ENCODE results near the gene IMMP2L. TPM values are rescaled to one million over a fixed set of nuclear protein-coding genes. Genes with fewer than 3 reads are reported as not detected.

Gene IMMP2L
- total RNA-seq, 1 donor = 8.2 TPM

DNA sequence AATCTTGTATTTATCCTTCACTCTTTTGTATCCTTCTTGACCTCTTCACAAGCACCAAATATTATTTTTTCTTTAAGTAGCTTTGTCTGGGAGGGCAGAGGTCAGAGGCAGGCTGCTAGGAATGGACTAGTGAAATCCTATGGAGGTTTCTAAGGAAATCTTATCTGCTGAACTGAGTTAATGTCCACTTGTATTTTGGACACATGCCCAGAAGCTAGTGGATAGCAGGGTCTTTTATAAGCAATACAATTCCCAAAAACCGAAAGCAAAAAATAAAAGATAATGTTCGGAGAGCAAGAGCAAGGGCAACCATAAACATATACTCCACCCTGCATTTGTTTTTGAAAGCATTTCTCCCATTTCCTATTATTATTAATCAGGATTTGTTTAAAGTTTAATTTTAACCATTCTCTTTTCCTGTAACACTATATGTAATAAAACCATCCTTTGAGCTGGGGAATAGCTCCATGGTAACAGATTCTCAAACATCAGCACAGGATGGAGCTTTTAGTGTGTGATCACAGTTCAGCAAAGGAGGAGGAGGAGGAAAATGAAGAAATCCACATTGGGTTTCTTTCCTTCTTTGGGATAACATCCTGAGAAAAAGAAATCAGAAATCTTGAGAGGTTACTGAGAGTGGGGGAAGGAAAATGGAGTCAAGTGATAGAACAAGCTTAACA, 799.6 kb downstream of the IMMP2L start:
- peak; percentile 4 for DNase-seq (ENCODE audit: low read depth)
- H3K4me3 ChIP-seq (ENCODE audit: low read depth, low read length) = no peak overlapping the region

GRCh38 chr7:110760341-110760740, 802.0 kb downstream of the IMMP2L start:
- H3K4me3 ChIP-seq (ENCODE audit: low read depth, low read length) = no peak overlapping the region
- no peak for DNase-seq (ENCODE audit: low read depth)
- TF ChIP-seq, protein P1, sequence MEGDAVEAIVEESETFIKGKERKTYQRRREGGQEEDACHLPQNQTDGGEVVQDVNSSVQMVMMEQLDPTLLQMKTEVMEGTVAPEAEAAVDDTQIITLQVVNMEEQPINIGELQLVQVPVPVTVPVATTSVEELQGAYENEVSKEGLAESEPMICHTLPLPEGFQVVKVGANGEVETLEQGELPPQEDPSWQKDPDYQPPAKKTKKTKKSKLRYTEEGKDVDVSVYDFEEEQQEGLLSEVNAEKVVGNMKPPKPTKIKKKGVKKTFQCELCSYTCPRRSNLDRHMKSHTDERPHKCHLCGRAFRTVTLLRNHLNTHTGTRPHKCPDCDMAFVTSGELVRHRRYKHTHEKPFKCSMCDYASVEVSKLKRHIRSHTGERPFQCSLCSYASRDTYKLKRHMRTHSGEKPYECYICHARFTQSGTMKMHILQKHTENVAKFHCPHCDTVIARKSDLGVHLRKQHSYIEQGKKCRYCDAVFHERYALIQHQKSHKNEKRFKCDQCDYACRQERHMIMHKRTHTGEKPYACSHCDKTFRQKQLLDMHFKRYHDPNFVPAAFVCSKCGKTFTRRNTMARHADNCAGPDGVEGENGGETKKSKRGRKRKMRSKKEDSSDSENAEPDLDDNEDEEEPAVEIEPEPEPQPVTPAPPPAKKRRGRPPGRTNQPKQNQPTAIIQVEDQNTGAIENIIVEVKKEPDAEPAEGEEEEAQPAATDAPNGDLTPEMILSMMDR (IDR thresholded peaks at IDR 0.05; ENCODE audit: insufficient read depth, low read depth, low read length) = no peak

More for the DNA sequence above, 799.6 kb downstream of the IMMP2L start:
- TF ChIP-seq, protein P1 (IDR thresholded peaks at IDR 0.05; ENCODE audit: insufficient read depth, low read depth, low read length) = no peak

GRCh38 chr7:110759069-110759468, 803.2 kb downstream of the IMMP2L start:
- TF ChIP-seq, protein P1 (IDR thresholded peaks at IDR 0.05; ENCODE audit: insufficient read depth, low read depth, low read length) = no peak
- no peak for DNase-seq (ENCODE audit: low read depth)
- no peak overlapping the region for H3K4me3 ChIP-seq (ENCODE audit: low read depth, low read length)

DNA sequence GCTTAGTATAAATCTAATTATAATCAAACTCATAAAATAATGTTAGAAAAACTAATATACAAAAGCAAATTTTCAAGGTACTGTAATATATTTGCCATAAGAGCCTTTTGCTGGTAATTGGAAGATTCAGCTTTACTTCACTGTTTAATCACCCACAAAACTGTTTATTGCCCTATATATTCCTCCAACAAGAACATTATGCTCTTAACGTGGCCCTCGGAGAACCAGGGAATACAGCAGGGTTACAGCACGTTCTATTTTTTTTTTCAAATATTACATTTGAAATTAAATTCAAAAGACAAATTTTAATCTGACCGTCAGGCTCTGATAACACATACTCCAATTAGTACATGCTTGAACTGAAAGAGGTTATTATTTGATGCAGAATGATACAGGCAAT, 807.6 kb downstream of the IMMP2L start:
- DNase-seq (ENCODE audit: low read depth) = no peak
- no peak overlapping the region for H3K4me3 ChIP-seq (ENCODE audit: low read depth, low read length)
- TF ChIP-seq, protein P1 (IDR thresholded peaks at IDR 0.05; ENCODE audit: insufficient read depth, low read depth, low read length) = no peak

DNA sequence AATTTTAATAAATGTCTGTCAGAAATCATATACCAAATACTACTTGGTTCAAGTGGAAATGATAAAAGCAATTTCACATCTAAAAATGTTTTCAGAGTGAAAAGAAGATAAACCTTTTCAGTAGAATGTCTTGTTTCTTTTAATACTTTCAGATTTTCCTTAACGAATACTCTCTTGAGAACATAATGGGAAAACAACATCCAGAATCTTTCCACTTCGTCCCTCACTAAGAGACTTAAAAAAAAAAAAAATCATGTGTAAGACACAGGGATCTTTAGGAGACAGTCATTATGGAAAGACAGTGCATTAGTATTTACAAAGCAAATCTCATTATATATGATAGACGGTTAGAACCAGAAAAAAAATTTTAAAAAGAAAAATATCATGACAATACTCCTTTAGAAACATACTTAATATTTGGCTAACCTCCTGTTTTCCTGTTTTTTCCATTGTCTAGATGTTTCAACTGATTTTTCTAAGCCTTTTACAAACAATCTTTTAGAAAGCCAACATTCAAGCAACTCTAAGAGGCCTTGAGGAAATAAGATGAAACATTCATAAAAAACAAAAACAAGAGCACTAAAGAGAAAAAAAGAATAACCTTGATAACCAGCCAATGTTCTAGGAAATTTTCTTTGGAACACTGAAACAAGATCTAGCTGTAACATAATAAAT, 811.2 kb downstream of the IMMP2L start:
- no peak for DNase-seq (ENCODE audit: low read depth)
- TF ChIP-seq, protein P1 (IDR thresholded peaks at IDR 0.05; ENCODE audit: insufficient read depth, low read depth, low read length) = no peak

GRCh38 chr7:110733221-110733620, 829.1 kb downstream of the IMMP2L start:
- TF ChIP-seq, protein P1 (IDR thresholded peaks at IDR 0.05; ENCODE audit: insufficient read depth, low read depth, low read length) = no peak
- DNase-seq (ENCODE audit: low read depth) = no peak
- H3K4me3 ChIP-seq (ENCODE audit: low read depth, low read length) = no peak overlapping the region

More for the DNA sequence above, 811.2 kb downstream of the IMMP2L start:
- H3K4me3 ChIP-seq (ENCODE audit: low read depth, low read length) = no peak overlapping the region

Measured in fibroblast of villous mesenchyme (primary cell).